Measurements from ENCODE around the gene RETREG1.
"Not testable (repeated sequence)": the region's sequence is repeated elsewhere in the genome, so short reads cannot be mapped to it uniquely, and the experiment has no call there.

Gene RETREG1

GRCh38 chr5:16457451-16457850 lies 159.3 kb downstream of the RETREG1 start:
- no peak for DNase-seq (ENCODE audit: low spot score)

GRCh38 chr5:16456103-16456832 lies 160.5 kb downstream of the RETREG1 start:
- FAIRE-seq (peak; percentile 52), DNase-seq (ENCODE audit: low spot score) (peak; percentile 56)

More at GRCh38 chr5:16457451-16457850, 159.3 kb downstream of the RETREG1 start:
- no peak for FAIRE-seq

DNA sequence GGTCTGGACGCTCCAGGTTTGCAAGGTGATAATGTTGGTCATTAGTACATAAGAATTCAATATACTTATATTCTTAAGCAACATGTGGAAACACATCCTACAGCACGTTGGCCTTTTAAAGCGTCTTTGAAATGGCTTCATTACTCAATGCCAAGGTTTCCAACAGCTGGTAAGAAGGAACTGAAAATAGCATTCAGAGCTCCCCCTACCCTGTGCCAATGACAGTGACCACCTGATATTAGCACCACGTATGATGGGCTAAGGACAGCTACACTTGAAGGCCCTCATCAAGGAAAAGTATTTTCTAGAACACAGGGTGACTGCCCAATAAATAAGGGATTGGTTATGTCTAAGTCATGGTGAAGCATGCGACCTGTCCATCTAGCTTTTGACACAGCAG lies 161.1 kb downstream of the RETREG1 start:
- DNase-seq (ENCODE audit: low spot score) (no peak), FAIRE-seq (no peak)

DNA sequence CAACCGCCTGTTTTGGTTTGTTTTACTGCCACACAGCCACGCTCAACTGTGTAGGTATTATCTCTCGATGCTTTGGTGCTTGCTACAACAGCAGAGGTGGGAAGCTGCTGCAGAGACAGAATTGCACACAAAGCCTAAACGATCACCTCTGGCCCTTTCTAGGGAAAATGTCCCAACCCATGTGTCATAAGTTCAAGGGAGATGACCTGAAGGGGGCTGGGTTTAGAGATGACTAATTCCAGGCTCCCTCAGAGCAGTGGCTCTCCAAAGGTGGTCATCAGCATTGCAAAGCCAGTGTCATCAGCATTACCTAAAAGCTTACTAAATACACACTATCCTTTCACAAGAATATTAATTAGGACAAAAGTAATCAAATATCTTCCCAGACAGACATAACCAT lies 162.1 kb downstream of the RETREG1 start:
- DNase-seq (ENCODE audit: low spot score) (no peak), FAIRE-seq (no peak)

GRCh38 chr5:16453609-16454008 lies 163.2 kb downstream of the RETREG1 start:
- FAIRE-seq (no peak), DNase-seq (ENCODE audit: low spot score) (no peak)

- FAIRE-seq = no peak
- no peak for DNase-seq (ENCODE audit: low spot score)
These were observed 166.6 kb downstream of the RETREG1 start for GRCh38 chr5:16450163-16450562.

- no peak for DNase-seq (ENCODE audit: low spot score)
- FAIRE-seq = no peak
These were observed 169.8 kb downstream of the RETREG1 start for GRCh38 chr5:16446993-16447392.

DNA sequence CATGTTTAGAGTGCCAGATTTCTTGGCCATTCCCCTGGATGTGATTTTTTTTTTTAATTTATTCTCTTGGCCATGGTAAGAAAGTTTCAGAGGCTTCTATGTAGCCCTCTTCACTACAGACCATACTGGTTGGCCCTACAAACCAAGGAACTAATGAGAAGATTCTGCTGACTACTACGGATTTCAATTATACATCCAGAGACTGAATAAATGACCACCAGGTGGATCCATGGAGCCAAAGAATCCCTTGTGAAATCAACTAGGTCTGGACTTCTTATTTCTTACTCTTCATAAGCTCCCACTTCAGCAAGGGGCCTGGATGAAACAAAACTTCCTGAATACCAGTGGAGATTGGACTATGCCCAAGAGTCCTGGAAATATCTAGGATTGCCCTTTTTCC lies 178.8 kb downstream of the RETREG1 start:
- DNase-seq (ENCODE audit: low spot score) = no peak
- FAIRE-seq = no peak

GRCh38 chr5:16436065-16436682 lies 180.6 kb downstream of the RETREG1 start:
- not testable (repeated sequence) for FAIRE-seq; DNase-seq (ENCODE audit: low spot score)

DNA sequence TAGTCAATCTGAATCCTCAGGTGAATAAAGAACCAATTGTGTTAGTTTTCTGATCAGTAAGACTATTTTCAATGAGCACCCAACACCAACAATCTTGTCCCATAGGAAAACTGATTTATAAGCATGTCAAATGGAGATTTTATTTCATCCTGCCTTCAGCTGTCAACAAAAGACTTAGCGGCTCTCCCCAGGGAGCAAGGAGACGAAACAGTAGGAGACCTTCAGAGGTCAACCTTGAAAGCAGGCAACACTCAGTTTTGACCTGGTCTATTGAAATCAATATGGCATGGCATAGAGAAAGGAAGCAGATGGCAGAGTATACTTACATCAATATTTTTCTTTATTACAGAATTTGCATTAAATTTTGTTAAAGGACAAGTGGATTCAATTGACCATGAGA lies 185.3 kb downstream of the RETREG1 start:
- DNase-seq (ENCODE audit: low spot score) = no peak
- FAIRE-seq = no peak

- FAIRE-seq = no peak
- no peak for DNase-seq (ENCODE audit: low spot score)
These were observed 186.3 kb downstream of the RETREG1 start for GRCh38 chr5:16430349-16431089.

DNA sequence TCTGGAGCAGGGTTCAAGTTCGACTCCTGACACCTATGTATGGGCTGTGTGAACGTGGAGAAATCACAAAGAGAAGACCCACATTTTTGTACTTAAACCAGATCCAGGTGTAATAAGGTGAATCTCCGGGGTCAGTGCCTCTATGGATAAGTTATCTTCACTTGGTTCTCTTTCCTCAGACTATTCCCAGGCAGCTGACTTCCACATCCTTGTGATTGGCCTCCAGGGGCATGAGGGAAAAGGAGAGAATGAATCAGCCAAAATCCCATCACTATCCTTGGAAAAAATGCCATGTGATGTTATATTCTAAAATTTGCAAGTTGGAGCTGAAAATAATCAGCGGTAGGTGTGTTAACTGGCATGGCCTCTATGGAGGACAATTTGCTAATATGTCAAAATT lies 188.4 kb downstream of the RETREG1 start:
- DNase-seq (ENCODE audit: low spot score) (no peak), FAIRE-seq (no peak)

GRCh38 chr5:16427587-16427986 lies 189.2 kb downstream of the RETREG1 start:
- FAIRE-seq (no peak), DNase-seq (ENCODE audit: low spot score) (no peak)
